Breast epithelium (tissue), 3 donors: ENCODE data around the gene FMNL2.

Source experiments
- CTCF ChIP-seq, 3 donors: fragments of 450-650 bp; IDR thresholded peaks; one replicate each; pipeline ENCODE4 v1.5.1; 2016 to 2017; ENCODE audit warnings: antibody characterized with exemption in 3 of 3, mild to moderate bottlenecking in 3 of 3, moderate library complexity in 3 of 3
- POLR2AphosphoS5 ChIP-seq, 3 donors: sonication (generic); formaldehyde crosslinking; IDR thresholded peaks; one replicate each; pipeline ENCODE4 v1.6.1; 2017; ENCODE audit warnings: antibody characterized with exemption in 3 of 3

- TF ChIP-seq CTCF (IDR thresholded peaks at IDR 0.05) (no peak), POLR2AphosphoS5 (IDR thresholded peaks at IDR 0.05) (no peak)
These were observed 127.8 kb downstream of the FMNL2 start for GRCh38 chr2:152462779-152463178.
